Ovary (tissue), 3 donors: ENCODE measurements around the gene ADA.

Experiments used
- CTCF ChIP-seq, 3 donors: fragments of 450-650 bp in 2 of 3; fragments of 200-600 bp in 1 of 3; IDR thresholded peaks; one replicate each; pipeline versions ENCODE4 v1.5.1 to v1.8.0; 2016 to 2022; ENCODE audit warnings: antibody characterized with exemption in 3 of 3, mild to moderate bottlenecking in 1 of 3
- EP300 ChIP-seq: sonication (generic); formaldehyde crosslinking; IDR thresholded peaks from one replicate; pipeline ENCODE4 v1.6.1; 2017; ENCODE audit warnings: antibody characterized with exemption
- POLR2A ChIP-seq: fragments of 450-650 bp; IDR thresholded peaks from one replicate; pipeline ENCODE4 v1.6.1; 2017; ENCODE audit warnings: antibody characterized with exemption, mild to moderate bottlenecking, moderate library complexity
- donor health status: DM: no; HTN: no; CAD: no.

GRCh38 chr20:44688053-44688625 lies 36.6 kb upstream of the ADA start:
- TF ChIP-seq CTCF (IDR thresholded peaks at IDR 0.05) (no peak), POLR2A (no peak), EP300 (no peak)
